Left lung (tissue), 10 donors: ENCODE results near the gene GAS2L2. TPM values are rescaled to one million over a fixed set of nuclear protein-coding genes. Genes with fewer than 3 reads are reported as not detected.
A peak's percentile ranks its signal among the peaks of the same experiment; 100 is the strongest.

Experiments
- ATAC-seq: fragments of 200-7000 bp; cut with Tn5 transposase; one replicate; pipeline ENCODE4 v1.9.1; 2020; ENCODE audit warnings: moderate library complexity
- DNase-seq, 4 donors: peaks; one replicate each; pipeline ENCODE4 v3.0.0-alpha.2; 2013 to 2020
- H3K27ac ChIP-seq, 2 donors: fragments of 200-600 bp; sonication (generic) in 1 of 2; one replicate each; pipeline versions ENCODE4 v1.5.0 to v1.8.0; 2020 to 2021
- H3K27me3 ChIP-seq, 2 donors: fragments of 200-600 bp; sonication (generic) in 1 of 2; one replicate each; pipeline versions ENCODE4 v1.5.0 to v1.8.0; 2020 to 2021
- H3K36me3 ChIP-seq, 2 donors: fragments of 200-600 bp; sonication (generic) in 1 of 2; one replicate each; pipeline versions ENCODE4 v1.5.0 to v1.8.0; 2020 to 2021
- H3K4me1 ChIP-seq, 2 donors: fragments of 200-600 bp; one replicate each; pipeline ENCODE4 v1.8.0; 2021
- H3K4me3 ChIP-seq, 2 donors: fragments of 200-600 bp; sonication (generic) in 1 of 2; one replicate each; pipeline versions ENCODE4 v1.5.0 to v1.8.0; 2020 to 2021; ENCODE audit warnings: mild to moderate bottlenecking in 1 of 2
- H3K9me3 ChIP-seq, 2 donors: fragments of 200-600 bp; sonication (generic) in 1 of 2; one replicate each; pipeline versions ENCODE4 v1.5.0 to v1.8.0; 2020 to 2021
- CTCF ChIP-seq, 2 donors: fragments of 200-600 bp; sonication (generic) in 1 of 2; IDR thresholded peaks; one replicate each; pipeline versions ENCODE4 v1.5.0 to v1.8.0; 2021; ENCODE audit warnings: antibody characterized with exemption in 2 of 2
- intact Hi-C, 2 donors: fragments of 100-400 bp; cut with DNase I; formaldehyde crosslinking; loops; one replicate each; pipeline versions ENCODE4 v1.11.2 to v1.14.2; 2022
- polyA plus RNA-seq, 6 donors: library from polyadenylated mRNA; unstranded; fragments of 120-200 nt; gene quantifications; one replicate each; pipeline ENCODE4 v1.2.1, GENCODE V29; 2013; ENCODE audit not compliant: insufficient read length in 6 of 6
- total RNA-seq, 2 donors: library from RNA; stranded (reverse); fragmentation: NEBNext Ultra II Directional; extraction: Animal tissue kit (Norgen Biotek cat#: 25700); gene quantifications; one replicate each; pipeline ENCODE4 v1.2.1, GENCODE V29; 2021
- donor health status: DM: no; HTN: yes; CAD: no.
- donor health status: DM: no; HTN: no; CAD: no.

The GAS2L2 gene
- total and polyA plus RNA-seq, 8 donors: 0.15 to 1.8 (median 1.1) TPM

- no peak overlapping the region for H3K4me3 ChIP-seq
- no peak for TF ChIP-seq CTCF (IDR thresholded peaks at IDR 0.05)
- no peak for DNase-seq
- no peaks in the 10 kb centered on the region for H3K27me3 ChIP-seq
- no peaks in the 10 kb centered on the region for H3K36me3 ChIP-seq
- no peak for ATAC-seq
- peaks cover 45 to 50% of the 10 kb centered on the region in 2 donors for H3K4me1 ChIP-seq
- H3K9me3 ChIP-seq: no peaks in the 10 kb centered on the region
- no peak overlapping the region for H3K27ac ChIP-seq
- intact Hi-C loops: no loop called here
These were observed 27.9 kb upstream of the GAS2L2 start for GRCh38 chr17:35780950-35781349.

- Histone ChIP-seq H3K4me1 (peaks cover 54 to 56% of the 10 kb centered on the region in 2 donors), H3K9me3 (no peaks in the 10 kb centered on the region), H3K4me3 (no peak overlapping the region), H3K27ac (peak overlapping the region; percentile 57 to 70), H3K36me3 (no peaks in the 10 kb centered on the region), H3K27me3 (no peaks in the 10 kb centered on the region)
- intact Hi-C loops: no loop called here
- no peak for ATAC-seq
- TF ChIP-seq CTCF (IDR thresholded peaks at IDR 0.05): no peak
- no peak for DNase-seq
These were observed 25.7 kb upstream of the GAS2L2 start for GRCh38 chr17:35778641-35779196.

GRCh38 chr17:35775583-35775982 lies 22.5 kb upstream of the GAS2L2 start:
- Histone ChIP-seq H3K9me3 (no peaks in the 10 kb centered on the region), H3K27ac (peak overlapping the region in 1 of 2 donors; percentile 81), H3K4me3 (no peak overlapping the region), H3K27me3 (no peaks in the 10 kb centered on the region), H3K36me3 (no peaks in the 10 kb centered on the region), H3K4me1 (peaks cover 43 to 52% of the 10 kb centered on the region in 2 donors)
- no peak for ATAC-seq
- TF ChIP-seq CTCF (IDR thresholded peaks at IDR 0.05): no peak
- intact Hi-C loops: no loop called here
- DNase-seq: no peak

GRCh38 chr17:35775039-35775438 lies 22.0 kb upstream of the GAS2L2 start:
- Histone ChIP-seq H3K36me3 (no peaks in the 10 kb centered on the region), H3K9me3 (no peaks in the 10 kb centered on the region), H3K4me3 (no peak overlapping the region), H3K27ac (peak overlapping the region; percentile 61 to 81), H3K4me1 (peaks cover 43 to 52% of the 10 kb centered on the region in 2 donors), H3K27me3 (no peaks in the 10 kb centered on the region)
- ATAC-seq (no peak), DNase-seq (no peak)
- intact Hi-C loops: no loop called here
- TF ChIP-seq CTCF (IDR thresholded peaks at IDR 0.05): no peak

- H3K4me3 ChIP-seq: no peak overlapping the region
- H3K9me3 ChIP-seq: no peaks in the 10 kb centered on the region
- H3K4me1 ChIP-seq: peaks cover 43 to 52% of the 10 kb centered on the region in 2 donors
- no peaks in the 10 kb centered on the region for H3K36me3 ChIP-seq
- ATAC-seq (peak; percentile 67), DNase-seq (peak in 3 of 4 donors; percentile 56 to 83 (median 72))
- no peaks in the 10 kb centered on the region for H3K27me3 ChIP-seq
- no peak for TF ChIP-seq CTCF (IDR thresholded peaks at IDR 0.05)
- intact Hi-C loops: no loop called here
- H3K27ac ChIP-seq: peak overlapping the region; percentile 61 to 81
These were observed 21.5 kb upstream of the GAS2L2 start for GRCh38 chr17:35774499-35774898.
